NB4 (cell line): Measurements from ENCODE around the gene RAF1.

ENCODE experiments used
- DNase-seq: peaks from one replicate; pipeline ENCODE4 v3.0.0; 2010; ENCODE audit warnings: low read depth
- H3K4me3 ChIP-seq: one replicate; pipeline ENCODE4 v1.5.1; 2011; ENCODE audit warnings: mild to moderate bottlenecking, low read depth, low read length, moderate library complexity
- CTCF ChIP-seq: IDR thresholded peaks from one replicate; pipeline ENCODE4 v1.5.1; 2012; ENCODE audit warnings: low read depth, low read length
- MAX ChIP-seq: IDR thresholded peaks from 2 replicates; pipeline ENCODE4 v1.6.1; 2011; ENCODE audit warnings: low read depth, low read length
- MYC ChIP-seq: IDR thresholded peaks from 2 replicates; pipeline ENCODE4 v1.6.1; 2011; ENCODE audit warnings: low read depth, low read length
- POLR2A ChIP-seq: IDR thresholded peaks from 2 replicates; pipeline ENCODE4 v1.6.1; 2011; ENCODE audit warnings: mild to moderate bottlenecking; ENCODE audit not compliant: insufficient read length; ENCODE audit errors: extremely low read depth

The RAF1 gene

GRCh38 chr3:12536423-12536822, 127.5 kb downstream of the RAF1 start:
- DNase-seq: no peak
- no peak overlapping the region for H3K4me3 ChIP-seq
- TF ChIP-seq MAX: no peak
- no peak for TF ChIP-seq POLR2A
- no peak for TF ChIP-seq MYC
- no peak for TF ChIP-seq CTCF
